ENCODE results near the gene ADCY5. TPM values are rescaled to one million over a fixed set of nuclear protein-coding genes. Genes with fewer than 3 reads are reported as not detected.

The ADCY5 gene
- total RNA-seq, 1 donor from 2014 or later, result 6.8 TPM

- H3K36me3 ChIP-seq (ENCODE audit: control insufficient read depth in 3 of 3, insufficient read depth in 3 of 3, low read length in 3 of 3), result peaks cover 0 to 11% (median 4%) of the 10 kb centered on the region in 3 donors
- H3K27ac ChIP-seq (ENCODE audit: low read depth, low read length), result no peak overlapping the region
- peaks cover 0 to 5% (median 0%) of the 10 kb centered on the region in 3 donors for H3K4me1 ChIP-seq (ENCODE audit: control insufficient read depth in 3 of 3, insufficient read depth in 3 of 3, low read length in 3 of 3)
- H3K27me3 ChIP-seq (ENCODE audit: control insufficient read depth in 3 of 3, insufficient read depth in 3 of 3, low read length in 3 of 3), result no peaks in the 10 kb centered on the region
- H3K4me3 ChIP-seq (ENCODE audit: low read length in 3 of 3), result no peak overlapping the region
- no peaks in the 10 kb centered on the region for H3K9me3 ChIP-seq (ENCODE audit: control insufficient read depth in 3 of 3, low read length in 3 of 3)
- H3K9ac ChIP-seq (ENCODE audit: low read depth in 1 of 3, low read length in 3 of 3), result no peak overlapping the region
These were observed 166.4 kb downstream of the ADCY5 start for GRCh38 chr3:123282461-123282860.

- peaks cover 0 to 5% (median 0%) of the 10 kb centered on the region in 3 donors for H3K4me1 ChIP-seq (ENCODE audit: control insufficient read depth in 3 of 3, insufficient read depth in 3 of 3, low read length in 3 of 3)
- no peak overlapping the region for H3K9ac ChIP-seq (ENCODE audit: low read depth in 1 of 3, low read length in 3 of 3)
- H3K4me3 ChIP-seq (ENCODE audit: low read length in 3 of 3), result no peak overlapping the region
- peaks cover 0 to 11% (median 4%) of the 10 kb centered on the region in 3 donors for H3K36me3 ChIP-seq (ENCODE audit: control insufficient read depth in 3 of 3, insufficient read depth in 3 of 3, low read length in 3 of 3)
- H3K9me3 ChIP-seq (ENCODE audit: control insufficient read depth in 3 of 3, low read length in 3 of 3), result no peaks in the 10 kb centered on the region
- H3K27me3 ChIP-seq (ENCODE audit: control insufficient read depth in 3 of 3, insufficient read depth in 3 of 3, low read length in 3 of 3), result no peaks in the 10 kb centered on the region
- H3K27ac ChIP-seq (ENCODE audit: low read depth, low read length), result no peak overlapping the region
These were observed 167.0 kb downstream of the ADCY5 start for GRCh38 chr3:123281929-123282328.

GRCh38 chr3:123281406-123281805 lies 167.5 kb downstream of the ADCY5 start:
- Histone ChIP-seq H3K36me3 (ENCODE audit: control insufficient read depth in 3 of 3, insufficient read depth in 3 of 3, low read length in 3 of 3) (peaks cover 0 to 11% (median 4%) of the 10 kb centered on the region in 3 donors), H3K9me3 (ENCODE audit: control insufficient read depth in 3 of 3, low read length in 3 of 3) (no peaks in the 10 kb centered on the region), H3K27me3 (ENCODE audit: control insufficient read depth in 3 of 3, insufficient read depth in 3 of 3, low read length in 3 of 3) (no peaks in the 10 kb centered on the region), H3K4me3 (ENCODE audit: low read length in 3 of 3) (no peak overlapping the region), H3K4me1 (ENCODE audit: control insufficient read depth in 3 of 3, insufficient read depth in 3 of 3, low read length in 3 of 3) (peaks cover 0 to 5% (median 0%) of the 10 kb centered on the region in 3 donors), H3K27ac (ENCODE audit: low read depth, low read length) (no peak overlapping the region), H3K9ac (ENCODE audit: low read depth in 1 of 3, low read length in 3 of 3) (no peak overlapping the region)

GRCh38 chr3:123279121-123279520 lies 169.8 kb downstream of the ADCY5 start:
- no peaks in the 10 kb centered on the region for H3K4me1 ChIP-seq (ENCODE audit: control insufficient read depth in 3 of 3, insufficient read depth in 3 of 3, low read length in 3 of 3)
- H3K9ac ChIP-seq (ENCODE audit: low read depth in 1 of 3, low read length in 3 of 3), result no peak overlapping the region
- no peaks in the 10 kb centered on the region for H3K9me3 ChIP-seq (ENCODE audit: control insufficient read depth in 3 of 3, low read length in 3 of 3)
- no peaks in the 10 kb centered on the region for H3K27me3 ChIP-seq (ENCODE audit: control insufficient read depth in 3 of 3, insufficient read depth in 3 of 3, low read length in 3 of 3)
- peaks cover 0 to 11% (median 4%) of the 10 kb centered on the region in 3 donors for H3K36me3 ChIP-seq (ENCODE audit: control insufficient read depth in 3 of 3, insufficient read depth in 3 of 3, low read length in 3 of 3)
- H3K27ac ChIP-seq (ENCODE audit: low read depth, low read length), result no peak overlapping the region
- H3K4me3 ChIP-seq (ENCODE audit: low read length in 3 of 3), result no peak overlapping the region

- Histone ChIP-seq H3K9me3 (ENCODE audit: control insufficient read depth in 3 of 3, low read length in 3 of 3) (no peaks in the 10 kb centered on the region), H3K4me1 (ENCODE audit: control insufficient read depth in 3 of 3, insufficient read depth in 3 of 3, low read length in 3 of 3) (peaks cover 0 to 1% (median 0%) of the 10 kb centered on the region in 3 donors), H3K9ac (ENCODE audit: low read depth in 1 of 3, low read length in 3 of 3) (no peak overlapping the region), H3K4me3 (ENCODE audit: low read length in 3 of 3) (no peak overlapping the region), H3K36me3 (ENCODE audit: control insufficient read depth in 3 of 3, insufficient read depth in 3 of 3, low read length in 3 of 3) (peaks cover 0 to 11% (median 4%) of the 10 kb centered on the region in 3 donors), H3K27me3 (ENCODE audit: control insufficient read depth in 3 of 3, insufficient read depth in 3 of 3, low read length in 3 of 3) (no peaks in the 10 kb centered on the region), H3K27ac (ENCODE audit: low read depth, low read length) (no peak overlapping the region)
These were observed 170.4 kb downstream of the ADCY5 start for GRCh38 chr3:123278446-123278845.

- Histone ChIP-seq H3K27me3 (ENCODE audit: control insufficient read depth in 3 of 3, insufficient read depth in 3 of 3, low read length in 3 of 3) (no peaks in the 10 kb centered on the region), H3K4me3 (ENCODE audit: low read length in 3 of 3) (no peak overlapping the region), H3K4me1 (ENCODE audit: control insufficient read depth in 3 of 3, insufficient read depth in 3 of 3, low read length in 3 of 3) (peaks cover 0 to 4% (median 0%) of the 10 kb centered on the region in 3 donors), H3K9me3 (ENCODE audit: control insufficient read depth in 3 of 3, low read length in 3 of 3) (no peaks in the 10 kb centered on the region), H3K27ac (ENCODE audit: low read depth, low read length) (no peak overlapping the region), H3K9ac (ENCODE audit: low read depth in 1 of 3, low read length in 3 of 3) (no peak overlapping the region), H3K36me3 (ENCODE audit: control insufficient read depth in 3 of 3, insufficient read depth in 3 of 3, low read length in 3 of 3) (peaks cover 0 to 7% (median 4%) of the 10 kb centered on the region in 3 donors)
These were observed 171.8 kb downstream of the ADCY5 start for GRCh38 chr3:123277106-123277505.

GRCh38 chr3:123276346-123277006 lies 172.4 kb downstream of the ADCY5 start:
- Histone ChIP-seq H3K4me3 (ENCODE audit: low read length in 3 of 3) (no peak overlapping the region), H3K4me1 (ENCODE audit: control insufficient read depth in 3 of 3, insufficient read depth in 3 of 3, low read length in 3 of 3) (peaks cover 0 to 9% (median 3%) of the 10 kb centered on the region in 3 donors), H3K27ac (ENCODE audit: low read depth, low read length) (no peak overlapping the region), H3K9me3 (ENCODE audit: control insufficient read depth in 3 of 3, low read length in 3 of 3) (no peaks in the 10 kb centered on the region), H3K9ac (ENCODE audit: low read depth in 1 of 3, low read length in 3 of 3) (no peak overlapping the region), H3K36me3 (ENCODE audit: control insufficient read depth in 3 of 3, insufficient read depth in 3 of 3, low read length in 3 of 3) (peaks cover 0 to 1% (median 0%) of the 10 kb centered on the region in 3 donors), H3K27me3 (ENCODE audit: control insufficient read depth in 3 of 3, insufficient read depth in 3 of 3, low read length in 3 of 3) (no peaks in the 10 kb centered on the region)

- no peaks in the 10 kb centered on the region for H3K9me3 ChIP-seq (ENCODE audit: control insufficient read depth in 3 of 3, low read length in 3 of 3)
- peaks cover 0 to 10% (median 3%) of the 10 kb centered on the region in 3 donors for H3K4me1 ChIP-seq (ENCODE audit: control insufficient read depth in 3 of 3, insufficient read depth in 3 of 3, low read length in 3 of 3)
- H3K4me3 ChIP-seq (ENCODE audit: low read length in 3 of 3), result no peak overlapping the region
- H3K9ac ChIP-seq (ENCODE audit: low read depth in 1 of 3, low read length in 3 of 3), result no peak overlapping the region
- no peaks in the 10 kb centered on the region for H3K27me3 ChIP-seq (ENCODE audit: control insufficient read depth in 3 of 3, insufficient read depth in 3 of 3, low read length in 3 of 3)
- H3K27ac ChIP-seq (ENCODE audit: low read depth, low read length), result no peak overlapping the region
- no peaks in the 10 kb centered on the region for H3K36me3 ChIP-seq (ENCODE audit: control insufficient read depth in 3 of 3, insufficient read depth in 3 of 3, low read length in 3 of 3)
These were observed 173.2 kb downstream of the ADCY5 start for GRCh38 chr3:123275691-123276090.

GRCh38 chr3:123272547-123272946 lies 176.3 kb downstream of the ADCY5 start:
- H3K4me3 ChIP-seq (ENCODE audit: low read length in 3 of 3), result no peak overlapping the region

GRCh38 chr3:123271466-123272159 lies 177.3 kb downstream of the ADCY5 start:
- Histone ChIP-seq H3K27ac (ENCODE audit: low read depth, low read length) (no peak overlapping the region), H3K4me3 (ENCODE audit: low read length in 3 of 3) (no peak overlapping the region), H3K9me3 (ENCODE audit: control insufficient read depth in 3 of 3, low read length in 3 of 3) (no peaks in the 10 kb centered on the region), H3K27me3 (ENCODE audit: control insufficient read depth in 3 of 3, insufficient read depth in 3 of 3, low read length in 3 of 3) (no peaks in the 10 kb centered on the region), H3K4me1 (ENCODE audit: control insufficient read depth in 3 of 3, insufficient read depth in 3 of 3, low read length in 3 of 3) (peaks cover 0 to 10% (median 3%) of the 10 kb centered on the region in 3 donors), H3K9ac (ENCODE audit: low read depth in 1 of 3, low read length in 3 of 3) (no peak overlapping the region), H3K36me3 (ENCODE audit: control insufficient read depth in 3 of 3, insufficient read depth in 3 of 3, low read length in 3 of 3) (no peaks in the 10 kb centered on the region)

More at GRCh38 chr3:123272547-123272946, 176.3 kb downstream of the ADCY5 start:
- H3K27ac ChIP-seq (ENCODE audit: low read depth, low read length), result no peak overlapping the region
- no peak overlapping the region for H3K9ac ChIP-seq (ENCODE audit: low read depth in 1 of 3, low read length in 3 of 3)
- H3K27me3 ChIP-seq (ENCODE audit: control insufficient read depth in 3 of 3, insufficient read depth in 3 of 3, low read length in 3 of 3), result no peaks in the 10 kb centered on the region
- H3K4me1 ChIP-seq (ENCODE audit: control insufficient read depth in 3 of 3, insufficient read depth in 3 of 3, low read length in 3 of 3), result peaks cover 0 to 10% (median 3%) of the 10 kb centered on the region in 3 donors
- no peaks in the 10 kb centered on the region for H3K36me3 ChIP-seq (ENCODE audit: control insufficient read depth in 3 of 3, insufficient read depth in 3 of 3, low read length in 3 of 3)
- no peaks in the 10 kb centered on the region for H3K9me3 ChIP-seq (ENCODE audit: control insufficient read depth in 3 of 3, low read length in 3 of 3)

Measured in skeletal muscle tissue (tissue), 4 donors.